ENCODE results near the gene SLC11A2. TPM values are rescaled to one million over a fixed set of nuclear protein-coding genes. Genes with fewer than 3 reads are reported as not detected.

SLC11A2 gene
- 15.6 TPM for polyA plus RNA-seq (2013, experiment 1 of 2; ENCODE audit: insufficient read length)
- 13.1 TPM for polyA plus RNA-seq (2013, experiment 2 of 2; ENCODE audit: insufficient read length)

DNA sequence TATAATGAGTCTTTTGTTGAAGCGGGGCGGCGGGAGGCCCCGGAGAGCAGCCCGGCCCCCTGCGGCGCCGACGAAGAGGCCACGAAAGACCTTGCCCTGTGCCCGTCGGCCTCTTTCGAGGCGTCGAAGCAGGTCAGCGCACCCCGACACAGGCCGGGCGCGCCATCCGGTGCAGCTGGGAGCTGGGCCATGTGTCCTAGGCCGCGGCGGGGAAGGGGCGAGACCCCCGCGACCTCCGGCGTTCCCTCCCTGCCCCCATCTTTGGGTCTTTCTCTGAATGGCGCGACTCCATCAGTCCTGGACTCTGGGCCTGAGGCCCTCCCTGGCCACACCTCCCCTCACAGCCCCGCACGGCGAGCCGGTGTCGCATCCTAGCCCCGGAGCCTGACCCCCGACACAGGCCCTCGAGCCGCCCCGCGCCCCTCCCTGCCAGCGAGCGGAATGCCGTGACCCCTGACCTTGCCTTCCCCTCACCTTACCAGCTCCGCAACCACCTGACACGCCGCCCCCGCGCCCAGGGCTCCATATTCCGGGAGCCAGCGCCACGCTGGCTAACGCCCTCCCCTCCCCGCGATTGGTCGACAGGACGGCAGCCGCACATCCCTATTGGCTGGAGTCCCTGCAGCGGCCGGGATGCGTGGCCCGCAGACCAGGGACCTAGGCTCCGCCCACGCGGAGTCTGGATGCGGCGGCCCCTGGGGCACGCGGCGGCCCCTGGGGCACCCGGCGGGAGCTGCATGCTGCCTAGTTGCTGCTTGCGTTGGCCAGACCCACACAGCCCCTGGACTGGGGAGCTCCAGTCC, at the start of gene SLC11A2:
TSS of gene SLC11A2 (minus strand) at position 549 of the 803 bp plus-strand sequence. CDS start 15,656 bp downstream, outside the sequence.
- DNase-seq, result peak; percentile 93

DNA sequence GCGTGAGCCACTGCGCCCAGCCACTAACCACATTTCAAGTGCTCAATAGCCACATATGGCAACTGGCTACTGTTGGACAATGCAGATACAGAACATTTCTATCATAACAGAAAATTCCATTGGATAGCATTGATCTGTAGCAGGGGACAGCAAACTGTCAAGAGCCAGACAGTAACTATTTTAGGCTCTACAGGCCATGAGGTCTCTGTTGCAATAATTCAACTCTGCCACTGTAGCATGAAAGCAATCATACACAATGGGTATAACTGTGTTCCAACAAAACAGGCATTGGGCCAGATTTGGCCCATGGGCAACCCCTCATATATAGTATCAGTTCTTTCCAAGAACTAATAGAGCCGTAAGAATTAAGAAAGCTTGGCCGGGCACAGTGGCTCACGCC, 49.2 kb upstream of the SLC11A2 start:
- DNase-seq, result no peak

DNA sequence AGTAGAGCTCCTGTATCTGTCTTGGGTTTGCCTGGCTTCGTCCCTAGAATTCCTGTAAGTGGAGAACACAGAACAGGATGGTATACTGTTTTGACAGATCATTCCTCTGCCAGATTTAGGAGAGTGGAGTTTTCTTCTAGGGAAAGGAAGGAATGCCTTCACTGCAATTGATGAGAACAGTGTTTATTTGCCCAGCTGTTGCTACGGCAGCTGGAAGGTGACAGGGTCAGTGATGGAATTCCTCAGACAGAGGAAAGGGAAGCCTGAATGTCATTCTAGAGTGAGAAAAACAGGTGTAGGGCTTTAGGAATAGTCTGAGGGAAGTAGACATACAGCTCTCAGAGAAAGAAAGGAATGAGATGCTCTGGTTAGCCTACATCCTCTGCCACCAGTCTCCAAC, 45.5 kb upstream of the SLC11A2 start:
- no peak for DNase-seq

- DNase-seq, result no peak
Observed at GRCh38 chr12:51070004-51070403, 43.8 kb upstream of the SLC11A2 start.

- no peak for DNase-seq
Observed at GRCh38 chr12:51067771-51068170, 41.6 kb upstream of the SLC11A2 start.

DNA sequence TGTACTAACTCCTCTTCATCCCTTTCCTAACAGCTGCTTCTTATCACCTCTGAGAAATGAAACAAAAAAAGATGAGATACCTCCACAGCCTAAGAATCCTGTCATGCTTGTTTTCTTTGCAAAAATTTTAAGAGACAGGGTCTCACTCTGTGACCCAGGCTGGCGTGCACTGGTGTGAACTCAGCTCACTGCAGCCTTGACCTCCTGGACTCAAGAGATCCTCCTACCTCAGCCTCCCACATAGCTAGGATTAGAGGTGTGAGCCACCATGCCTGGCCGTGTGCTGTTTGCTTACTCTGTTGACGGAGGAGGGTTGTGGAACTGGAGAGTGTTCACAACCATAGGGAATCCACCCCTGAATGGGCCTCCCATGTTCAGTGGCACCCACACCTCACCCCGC, 41.0 kb upstream of the SLC11A2 start:
- DNase-seq, result no peak

DNA sequence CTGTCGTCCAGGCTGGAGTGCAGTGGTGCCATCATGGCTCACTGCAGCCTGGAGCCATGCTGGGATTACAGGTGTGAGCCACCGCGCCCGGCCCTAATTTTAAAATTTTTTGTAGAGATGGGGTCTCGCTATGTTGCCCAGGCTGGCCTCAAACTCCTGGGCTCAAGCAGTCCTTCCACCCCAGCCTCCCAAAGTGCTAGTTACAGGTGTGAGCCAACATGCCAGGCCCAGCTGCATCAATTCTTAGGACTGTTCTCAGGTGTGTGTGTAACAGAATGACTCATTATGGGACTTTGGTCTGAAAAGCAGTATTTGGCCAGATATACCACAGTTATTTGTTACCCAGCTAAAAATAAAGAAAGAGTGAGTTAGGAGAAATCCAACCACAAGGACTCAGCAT, 39.3 kb upstream of the SLC11A2 start:
- no peak for DNase-seq

GRCh38 chr12:51062631-51063397, 36.6 kb upstream of the SLC11A2 start:
- no peak for DNase-seq

DNA sequence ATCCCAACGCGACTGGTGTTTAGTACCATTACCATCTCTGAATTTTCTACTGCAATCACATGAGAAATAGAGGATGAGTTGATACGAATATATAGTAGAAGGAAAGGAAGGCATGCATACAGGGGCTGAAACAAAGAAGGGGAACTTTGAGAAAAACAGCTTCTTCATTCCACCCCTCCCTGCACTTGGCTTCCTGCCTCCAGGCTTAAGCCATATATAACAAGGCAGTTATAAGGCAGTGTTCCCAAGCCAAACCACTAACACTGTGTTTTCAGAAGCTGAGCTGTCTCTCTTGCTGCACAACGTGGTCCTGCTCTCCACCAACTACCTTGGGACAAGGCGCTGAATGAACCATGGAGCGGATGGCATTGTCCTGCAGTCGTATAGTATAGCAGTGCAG, 32.9 kb upstream of the SLC11A2 start:
- no peak for DNase-seq

- DNase-seq, result no peak
Observed at GRCh38 chr12:51056242-51056641, 30.1 kb upstream of the SLC11A2 start.

- no peak for DNase-seq
Observed at GRCh38 chr12:51055060-51055459, 28.9 kb upstream of the SLC11A2 start.

GRCh38 chr12:51051787-51052186, 25.6 kb upstream of the SLC11A2 start:
- DNase-seq, result no peak

DNA sequence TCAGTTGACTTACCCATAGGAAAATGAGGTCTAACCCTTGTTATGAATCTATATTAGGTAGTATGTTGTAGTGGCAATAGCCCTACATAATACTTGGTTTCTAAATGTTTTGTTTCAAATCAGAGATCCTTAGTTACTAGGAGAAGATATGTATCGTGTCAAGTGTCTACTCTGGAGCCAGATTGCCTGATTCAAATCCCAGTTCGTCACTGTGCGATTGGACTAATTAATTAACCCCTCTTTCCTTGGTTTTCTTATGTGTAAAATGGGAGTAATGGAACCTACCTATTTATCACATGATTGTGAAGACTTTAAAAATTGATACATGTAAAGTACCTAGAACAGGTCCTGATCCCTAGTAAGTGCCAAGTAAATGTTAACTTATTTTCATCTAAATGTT, 23.3 kb upstream of the SLC11A2 start:
- DNase-seq, result no peak

DNA sequence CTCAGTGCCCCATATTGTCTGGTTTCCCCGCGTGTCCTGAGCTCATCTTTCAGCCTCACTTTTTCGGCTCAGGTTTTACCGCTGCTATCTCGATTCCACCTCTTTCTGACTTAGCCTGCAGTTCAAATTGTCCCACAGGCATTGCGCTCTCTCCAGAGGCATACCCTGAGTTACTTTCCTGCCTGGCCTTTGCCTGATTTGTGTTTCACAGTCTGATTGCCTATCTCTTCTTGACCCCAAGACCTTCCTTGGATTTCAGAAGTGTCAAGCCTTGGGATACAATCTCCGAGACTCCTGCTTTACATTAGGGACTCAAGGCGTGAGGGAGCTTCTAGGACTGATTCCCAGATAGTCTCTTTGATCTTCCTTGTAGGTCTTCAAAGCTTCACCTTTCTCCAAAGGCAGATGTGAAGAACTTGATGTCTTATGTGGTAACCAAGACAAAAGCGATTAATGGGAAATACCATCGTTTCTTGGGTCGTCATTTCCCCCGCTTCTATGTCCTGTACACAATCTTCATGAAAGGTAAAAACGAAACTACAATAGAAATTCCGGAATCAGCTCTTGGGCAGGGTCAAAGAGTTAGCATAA, 22.6 kb upstream of the SLC11A2 start:
- DNase-seq, result no peak

GRCh38 chr12:51047655-51048540, 21.7 kb upstream of the SLC11A2 start, which contains the start of gene LETMD1:
Gene LETMD1 (plus strand): TSS chr12:51048327. CDS start chr12:51048357, 30 bp downstream.
- peak; percentile 99 for DNase-seq

DNA sequence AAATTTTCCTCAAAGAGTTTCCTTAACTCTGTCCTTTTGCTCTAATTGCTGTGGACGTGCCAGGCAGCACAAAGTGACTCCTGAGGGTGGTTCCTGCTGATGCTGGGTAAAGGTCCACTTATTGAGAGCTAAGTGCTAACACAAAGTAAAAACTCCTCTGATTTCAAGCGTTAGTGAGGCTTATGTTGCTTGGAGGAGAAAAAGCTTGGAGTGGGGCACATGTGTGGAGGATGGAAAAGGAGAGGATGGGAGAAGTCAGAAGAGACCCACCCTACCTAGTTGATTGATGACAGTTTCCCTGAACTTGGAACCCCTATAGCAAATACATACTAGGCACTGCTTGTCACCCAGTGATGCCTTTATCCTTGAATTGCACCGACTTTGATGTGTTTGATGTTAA, 10.1 kb upstream of the SLC11A2 start:
- DNase-seq, result no peak

DNA sequence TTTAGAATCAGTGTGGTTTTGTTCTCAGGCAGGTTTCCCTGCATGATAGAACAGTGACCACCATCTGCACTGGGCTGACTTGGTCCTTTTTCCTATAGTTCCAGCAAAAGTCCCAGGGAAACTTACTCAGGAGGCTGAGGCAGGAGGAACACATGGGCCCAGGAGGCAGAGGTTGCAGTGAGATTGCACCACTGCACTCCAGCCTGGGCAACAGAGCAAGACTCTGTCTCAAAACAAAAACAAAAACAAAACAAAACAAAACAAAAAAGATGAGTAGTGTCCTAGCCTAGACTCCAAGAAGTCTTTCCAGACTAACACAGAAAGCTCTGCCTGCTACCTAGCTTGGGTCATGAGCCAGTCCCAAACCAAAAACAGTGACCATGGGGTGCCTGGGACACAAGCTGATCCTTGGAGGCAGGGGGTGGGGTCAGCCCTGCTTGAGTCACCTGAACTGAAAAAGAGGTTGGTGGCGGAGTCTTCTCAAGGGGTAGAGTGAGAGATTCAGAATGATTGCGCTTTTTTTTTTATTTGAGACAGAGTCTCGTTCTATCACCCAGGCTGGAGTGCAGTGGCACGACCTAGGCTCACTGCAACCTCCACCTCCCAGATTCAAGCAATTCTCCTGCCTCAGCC, 7.4 kb upstream of the SLC11A2 start:
- DNase-seq, result no peak

- no peak for DNase-seq
Observed at GRCh38 chr12:51033048-51033447, 6.9 kb upstream of the SLC11A2 start.

- no peak for DNase-seq
Observed at GRCh38 chr12:51028813-51029150, 2.6 kb upstream of the SLC11A2 start.

GRCh38 chr12:51028126-51028812, 2.1 kb upstream of the SLC11A2 start:
- peak; percentile 51 for DNase-seq

GRCh38 chr12:51027342-51027835, 1.2 kb upstream of the SLC11A2 start:
- DNase-seq, result no peak
